GM19328 (cell line): ENCODE data around the gene C16orf90.

ENCODE experiments used
- ATAC-seq: cut with Tn5 transposase; IDR thresholded peaks from one replicate; pipeline ENCODE4 v1.9.1; 2021; ENCODE audit warnings: mild to moderate bottlenecking, moderate library complexity; ENCODE audit not compliant: unreplicated experiment

Gene C16orf90

DNA sequence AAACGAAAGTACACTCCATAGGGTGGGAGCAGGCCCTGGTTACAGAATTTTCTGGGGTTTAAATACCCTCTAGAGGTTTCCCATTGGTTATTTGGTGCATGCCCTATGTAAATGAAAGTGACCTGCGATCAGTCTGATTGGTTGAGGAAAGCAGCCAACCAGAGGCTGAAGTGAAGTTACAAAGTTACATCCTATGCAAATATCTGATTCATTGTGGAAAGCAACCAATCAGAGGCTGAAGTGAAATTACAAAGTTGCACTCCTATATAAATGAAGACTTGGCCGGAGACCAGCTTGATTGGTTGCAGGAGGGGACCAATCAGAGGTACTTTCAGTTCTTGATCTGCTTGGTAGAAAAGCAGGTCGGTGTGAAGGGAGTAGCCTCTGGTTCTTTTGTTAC is 27.4 kb downstream of the C16orf90 start:
- ATAC-seq: no peak

DNA sequence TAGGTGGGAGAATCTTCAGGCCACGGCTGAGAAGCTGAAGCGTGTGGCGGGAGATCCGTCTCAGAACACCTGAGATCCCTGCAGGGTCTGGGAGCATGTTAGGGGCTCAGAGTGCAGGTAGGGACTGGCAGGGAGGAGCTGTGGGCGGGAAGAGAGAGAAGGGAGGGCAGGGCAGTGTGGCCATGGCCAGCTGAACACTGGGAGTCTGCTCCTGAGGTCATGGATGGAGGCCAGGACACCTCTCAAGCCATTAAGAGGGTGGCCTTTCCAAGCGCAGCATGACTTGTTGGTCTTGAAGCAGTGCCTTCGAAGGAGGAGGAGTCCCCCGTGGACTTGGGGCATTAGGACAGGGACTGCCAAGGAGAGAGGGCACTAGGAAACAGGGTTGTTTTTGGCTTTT is 28.1 kb downstream of the C16orf90 start:
- no peak for ATAC-seq

DNA sequence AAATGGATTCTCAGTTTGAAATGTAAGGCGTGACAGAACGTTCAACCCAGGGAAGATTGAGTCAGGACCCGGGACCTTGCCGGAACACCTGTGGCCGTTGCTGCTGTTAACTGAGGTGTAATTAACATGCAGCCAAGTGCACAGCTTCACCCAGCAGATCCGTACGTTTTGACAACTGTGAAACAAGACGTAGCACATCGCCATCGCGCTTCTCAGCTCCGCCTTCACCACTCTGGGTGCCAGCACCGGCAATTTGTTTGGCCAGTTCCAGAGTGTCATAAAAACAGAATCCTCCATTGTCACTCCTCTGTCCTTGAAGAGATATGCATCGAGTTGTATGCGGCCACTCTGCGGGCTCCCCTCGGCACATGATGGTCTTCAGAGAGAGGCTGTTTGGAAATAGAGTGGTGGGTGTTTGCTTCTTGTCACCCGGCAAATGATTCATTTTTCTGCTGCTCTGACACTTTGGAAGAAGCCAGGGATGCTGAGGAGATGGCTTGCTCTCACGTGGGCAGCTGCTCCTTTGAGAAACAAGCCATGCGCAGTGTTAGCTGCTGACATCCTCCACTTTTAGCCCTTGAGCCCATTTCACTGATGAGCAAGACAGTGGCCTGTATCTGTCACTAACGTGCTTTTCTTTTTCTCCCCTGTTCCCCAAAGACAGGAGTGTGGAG is 29.2 kb downstream of the C16orf90 start:
- ATAC-seq: no peak

DNA sequence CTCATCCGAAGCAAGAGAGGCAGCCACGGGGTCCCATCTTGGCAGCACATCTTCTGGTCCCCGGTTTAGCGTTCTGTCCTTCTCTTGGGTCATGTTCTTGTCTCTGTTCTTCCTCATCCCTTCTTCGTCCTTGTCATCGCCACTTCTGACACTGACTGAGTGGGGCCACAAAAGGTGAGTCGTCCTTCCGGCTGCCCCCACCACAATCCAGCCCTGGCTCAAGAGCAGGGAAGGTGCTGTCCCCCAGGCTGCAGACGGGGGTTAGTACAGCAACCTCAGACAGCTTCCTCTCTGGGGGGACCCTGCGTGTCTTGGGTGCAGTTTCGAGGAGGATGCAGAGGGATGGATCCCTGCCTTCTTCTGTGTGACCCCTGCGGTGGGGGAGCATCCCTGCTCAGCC is 30.0 kb downstream of the C16orf90 start:
- no peak for ATAC-seq

DNA sequence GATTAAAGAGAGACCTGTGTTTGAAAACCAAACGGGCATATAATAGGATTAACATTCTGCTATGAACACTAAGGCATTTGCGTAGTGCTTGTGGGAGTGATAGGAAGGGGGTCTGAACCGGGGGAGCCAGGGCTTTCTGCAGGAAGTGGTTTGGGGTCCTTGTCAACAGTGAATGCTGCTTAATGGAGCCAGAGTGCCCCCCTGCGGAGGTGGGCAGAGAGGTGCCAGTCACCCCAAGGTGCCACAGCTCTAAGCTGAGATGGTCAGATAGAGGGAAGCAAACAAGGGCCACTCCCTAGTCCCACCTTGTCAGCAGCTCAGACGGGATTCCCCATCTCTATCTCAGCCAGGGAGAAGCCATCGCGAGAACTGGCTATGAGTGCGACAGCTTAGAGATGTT is 34.1 kb downstream of the C16orf90 start:
- ATAC-seq: no peak

DNA sequence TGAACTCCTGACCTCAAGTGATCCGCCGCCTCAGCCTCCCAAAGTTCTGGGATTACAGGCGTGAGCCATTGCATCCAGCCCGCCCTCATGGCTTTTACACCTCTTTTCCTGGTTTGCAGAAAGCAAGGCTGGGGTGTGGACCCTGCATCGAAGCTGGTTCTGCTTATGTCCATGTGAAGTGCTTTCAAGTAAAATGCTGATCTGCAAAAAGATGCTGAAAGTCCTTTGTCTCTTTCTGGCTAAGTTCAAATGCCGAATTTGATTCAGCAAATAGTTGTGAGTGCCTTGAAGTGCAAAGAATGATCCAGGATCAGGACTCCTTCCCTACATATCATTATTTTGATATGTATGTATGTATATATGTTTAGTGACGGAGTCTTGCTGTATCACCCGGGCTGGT is 34.7 kb downstream of the C16orf90 start:
- ATAC-seq: no peak

DNA sequence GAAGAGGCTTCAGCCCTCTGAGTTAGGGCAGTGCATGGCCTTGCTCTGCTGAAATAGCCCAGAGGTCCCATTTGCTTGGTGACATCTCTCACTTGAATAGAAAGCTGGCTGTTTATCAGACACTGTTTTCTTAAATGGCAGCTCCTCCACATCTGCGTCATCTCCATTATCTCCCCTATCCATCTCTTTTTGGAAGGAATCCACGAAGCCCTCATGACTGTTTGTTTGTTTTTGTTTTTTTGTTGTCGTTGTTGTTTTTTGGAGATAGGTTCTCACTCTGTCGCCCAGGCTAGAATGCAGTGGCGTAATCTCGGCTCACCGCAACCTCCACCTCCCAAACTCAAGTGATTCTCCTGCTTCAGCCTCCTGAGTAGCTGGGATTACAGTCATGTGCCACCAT is 35.2 kb downstream of the C16orf90 start:
- no peak for ATAC-seq

DNA sequence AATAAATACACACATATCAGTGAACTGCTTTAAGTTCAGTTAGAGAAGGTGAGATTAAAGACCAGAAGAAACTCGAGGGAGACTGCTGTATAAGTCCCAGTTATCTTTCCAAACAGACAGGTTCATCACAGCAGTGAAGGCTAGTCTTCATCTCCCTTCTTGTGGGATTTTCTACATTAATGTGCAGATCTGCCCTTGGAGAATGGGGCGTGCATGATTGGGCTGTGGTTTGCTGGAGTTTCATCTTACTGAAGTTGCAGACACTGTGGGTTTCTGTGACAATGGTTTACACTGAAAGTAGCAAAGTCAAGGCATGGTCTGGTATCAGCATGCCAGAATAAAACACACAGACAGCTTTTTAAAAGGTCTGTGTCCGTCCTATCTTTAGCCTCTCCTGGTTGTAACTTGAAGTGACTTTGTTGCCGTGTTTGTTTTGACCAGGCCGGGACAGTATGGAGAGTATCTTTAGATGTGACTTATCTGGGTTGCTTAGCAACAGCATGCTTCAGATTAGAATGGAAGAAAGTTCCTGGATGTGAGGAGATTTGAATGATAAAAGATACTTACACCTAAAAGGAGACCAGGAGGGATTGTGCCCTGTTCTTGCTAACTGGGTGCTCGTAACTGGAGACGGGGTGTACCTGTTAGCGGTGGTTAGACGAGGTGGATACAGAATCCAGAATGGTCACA is 35.7 kb downstream of the C16orf90 start:
- ATAC-seq: no peak

DNA sequence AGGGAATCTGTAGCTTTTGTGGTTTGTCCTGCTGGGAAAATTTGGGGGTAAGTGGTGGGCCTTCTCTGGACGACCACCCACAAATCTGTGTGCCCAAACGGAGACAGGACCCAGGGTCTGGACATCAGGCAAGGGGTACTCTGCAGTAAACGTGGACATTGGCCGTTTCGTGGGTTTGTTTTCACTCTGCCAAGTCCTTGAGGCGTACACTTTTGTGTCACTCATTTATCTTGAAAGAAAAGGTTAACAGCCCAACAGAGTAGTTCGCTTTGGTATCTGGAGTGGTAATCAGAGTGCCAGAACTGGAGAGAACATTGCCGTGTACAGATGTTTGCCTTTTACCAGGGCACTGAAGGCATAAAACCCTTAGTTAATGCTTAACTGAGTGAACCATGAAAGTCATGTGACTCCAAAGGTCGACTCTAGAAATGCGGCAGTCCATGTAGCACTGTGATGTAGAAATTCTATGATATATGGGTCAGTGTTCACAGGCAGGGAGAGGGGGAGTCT is 36.4 kb downstream of the C16orf90 start:
- ATAC-seq: no peak

DNA sequence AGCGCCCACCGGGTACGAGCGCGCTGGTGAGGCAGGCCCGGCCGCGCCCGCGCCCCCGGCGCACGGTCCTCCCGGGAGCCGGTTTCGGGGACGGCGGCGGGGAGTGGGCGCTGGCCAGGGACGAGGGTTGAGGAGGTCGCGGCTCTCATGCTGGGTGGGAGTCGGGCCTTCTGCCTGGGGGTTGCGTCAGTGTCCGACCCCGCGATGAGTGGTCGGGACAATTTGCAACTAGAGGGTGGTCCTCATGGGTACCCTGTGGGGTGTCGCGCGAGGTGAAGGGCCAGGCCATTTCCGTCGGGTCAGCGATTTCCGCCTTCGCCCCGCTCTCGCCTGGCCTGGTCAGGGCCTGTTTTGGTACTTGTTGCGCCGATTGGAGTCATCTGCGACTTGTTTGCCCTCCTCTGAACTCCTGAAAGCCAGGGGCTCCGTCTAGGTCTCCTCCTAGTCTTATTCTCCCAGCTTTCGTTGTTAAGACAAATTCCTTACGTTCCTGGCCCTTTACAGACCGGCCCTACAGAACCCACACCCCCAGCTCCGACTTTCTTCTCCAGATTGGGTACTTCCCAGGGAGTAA is 36.9 kb downstream of the C16orf90 start:
- ATAC-seq: peak; percentile 2

DNA sequence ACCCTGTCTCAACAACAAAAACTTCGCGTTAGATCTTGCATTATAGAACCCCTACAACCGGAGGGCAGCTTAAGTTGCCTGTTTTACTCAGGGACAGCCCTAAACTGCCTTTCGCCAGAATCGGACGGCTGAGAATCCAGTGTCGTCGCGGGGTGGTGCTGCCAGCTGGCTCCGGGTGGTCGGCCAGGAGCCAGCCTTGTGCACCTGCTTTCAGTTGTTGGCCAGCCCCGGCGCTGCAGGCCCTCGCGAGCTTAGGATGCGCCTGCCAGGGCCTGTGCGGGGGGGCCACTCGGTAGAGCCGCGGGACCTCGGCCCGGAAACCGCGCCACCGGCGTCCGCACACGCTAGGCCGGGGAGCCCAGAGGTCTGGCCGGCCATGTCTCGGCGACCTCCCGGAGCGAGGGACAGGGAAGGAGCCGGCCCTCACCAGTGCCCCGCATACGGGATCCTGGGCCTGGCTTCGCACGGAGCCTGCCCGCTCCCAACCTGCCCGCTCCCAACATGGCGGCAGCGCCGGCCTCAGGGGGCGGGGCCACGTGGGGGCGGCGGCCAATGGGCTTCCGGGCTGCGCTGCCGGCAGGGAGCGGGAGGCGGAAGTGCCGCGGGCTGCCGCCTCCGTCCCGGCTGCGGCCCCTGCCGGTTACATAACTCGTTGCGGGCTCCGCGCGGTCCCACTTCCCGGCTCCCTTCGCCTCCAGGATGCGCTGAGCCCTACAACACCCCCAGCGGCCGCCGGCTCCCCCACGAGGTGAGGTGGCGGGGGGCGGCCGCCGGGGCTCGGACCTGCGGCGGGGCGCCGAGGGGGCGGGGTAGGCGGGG is 37.6 kb downstream of the C16orf90 start:
- peak; percentile 77 for ATAC-seq

DNA sequence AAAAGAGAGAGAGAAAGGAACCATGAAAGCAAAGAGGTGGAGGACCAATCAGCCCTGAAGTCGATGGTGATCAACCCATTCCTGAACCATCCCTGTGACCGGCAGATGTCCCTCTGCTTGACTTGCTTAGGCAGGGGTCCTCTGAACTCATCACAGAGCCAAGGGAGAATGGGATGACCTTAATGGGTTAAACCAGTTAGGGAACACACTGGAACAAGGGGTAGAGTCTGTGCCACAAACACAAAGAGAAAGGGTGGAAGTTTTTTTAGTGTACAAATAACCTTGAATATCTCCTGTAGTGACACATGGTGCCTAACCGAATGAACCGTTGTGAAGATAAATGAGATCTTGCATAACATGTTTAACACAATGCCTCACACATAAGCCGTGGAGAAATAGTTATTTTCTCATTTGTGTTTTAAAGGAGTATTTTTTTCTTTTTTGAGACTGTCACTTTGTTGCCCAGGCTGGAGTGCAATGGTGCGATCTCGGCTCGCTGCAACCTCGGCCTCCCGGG is 40.6 kb downstream of the C16orf90 start:
- no peak for ATAC-seq

DNA sequence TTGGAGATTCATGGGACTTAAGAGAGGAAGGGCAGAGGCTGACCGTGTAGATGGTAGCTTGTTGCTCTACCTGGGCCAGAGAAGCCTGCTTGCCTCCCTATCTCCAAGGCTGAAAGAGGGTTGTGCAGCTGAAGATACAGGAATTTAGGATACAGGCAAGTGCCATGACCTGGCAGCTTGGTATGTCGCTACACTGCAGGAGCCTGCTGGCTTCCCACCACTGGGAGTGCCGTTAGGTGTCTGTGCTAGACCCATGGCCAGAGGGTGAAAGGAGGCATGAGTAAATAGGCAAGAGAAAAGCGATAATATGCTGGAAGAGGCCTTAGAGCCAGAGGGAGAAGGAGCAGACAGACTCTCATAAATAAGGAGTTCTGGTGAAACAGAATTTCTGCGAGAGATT is 41.2 kb downstream of the C16orf90 start:
- ATAC-seq: no peak

DNA sequence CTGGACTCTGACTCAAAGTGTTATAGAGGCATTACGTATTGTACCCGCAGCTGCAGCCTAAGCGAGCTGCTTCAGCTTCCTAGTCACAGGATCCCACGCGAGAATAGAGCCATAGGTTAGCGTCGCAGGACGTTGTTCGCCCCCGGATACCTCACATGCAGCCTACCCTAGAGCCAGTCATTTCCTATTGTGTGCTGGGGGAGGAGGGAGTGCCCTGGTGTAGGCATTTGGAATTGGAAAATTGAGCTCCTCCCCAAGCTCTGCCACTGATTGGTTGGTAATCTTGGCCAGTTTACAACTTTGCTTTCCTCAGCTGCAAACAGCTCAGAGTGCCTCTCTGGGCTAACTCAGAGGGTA is 51.3 kb downstream of the C16orf90 start:
- peak; percentile 27 for ATAC-seq
